GM12801 (cell line): ENCODE data around the gene ARAP1.

Source experiments
- CTCF ChIP-seq: IDR thresholded peaks from one replicate; pipeline ENCODE4 v1.5.1; 2011; ENCODE audit warnings: control low read depth; ENCODE audit not compliant: insufficient read length; ENCODE audit errors: extremely low read depth

ARAP1 gene

GRCh38 chr11:72652133-72652532 lies 100.1 kb downstream of the ARAP1 start:
- no peak for TF ChIP-seq CTCF

GRCh38 chr11:72649215-72649976 lies 102.8 kb downstream of the ARAP1 start:
- TF ChIP-seq CTCF, result no peak

GRCh38 chr11:72648384-72649136 lies 103.6 kb downstream of the ARAP1 start:
- TF ChIP-seq CTCF, result no peak

- no peak for TF ChIP-seq CTCF
Observed at GRCh38 chr11:72647882-72648281, 104.3 kb downstream of the ARAP1 start.

- no peak for TF ChIP-seq CTCF
Observed at GRCh38 chr11:72646472-72646871, 105.7 kb downstream of the ARAP1 start.

GRCh38 chr11:72646024-72646423 lies 106.2 kb downstream of the ARAP1 start:
- TF ChIP-seq CTCF, result no peak

- TF ChIP-seq CTCF, result no peak
Observed at GRCh38 chr11:72643547-72643946, 108.7 kb downstream of the ARAP1 start.
